Measurements from ENCODE around the gene FBXO3. TPM values are rescaled to one million over a fixed set of nuclear protein-coding genes. Genes with fewer than 3 reads are reported as not detected.
A peak's percentile ranks its signal among the peaks of the same experiment; 100 is the strongest.

FBXO3 gene
- total RNA-seq, 2 experiments from 2014 or later, result 12.1 to 21.3 TPM

DNA sequence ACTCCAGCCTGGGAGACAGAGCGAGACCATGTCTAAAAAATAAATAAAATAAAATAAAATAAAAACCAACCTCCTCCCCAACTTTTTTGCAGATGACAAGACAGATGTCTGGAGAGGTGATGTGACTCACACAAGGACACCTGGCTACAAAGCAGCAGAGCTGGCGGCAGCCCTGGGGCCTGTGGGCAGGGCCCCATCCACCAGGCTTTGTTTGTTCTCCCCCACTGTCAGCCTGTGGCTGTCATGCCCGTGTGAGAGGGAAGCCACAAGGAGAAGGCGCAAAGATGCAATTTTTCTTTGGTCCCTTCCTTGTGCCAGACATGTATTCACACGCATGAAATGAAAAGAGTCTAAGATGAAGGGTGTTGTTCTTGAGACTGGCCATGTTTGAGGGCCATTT is 54.7 kb downstream of the FBXO3 start:
- H4K20me1 ChIP-seq (ENCODE audit: insufficient read depth, low read length), result no peaks in the 10 kb centered on the region
- DNase-seq (ENCODE audit: low spot score), result no peak
- intact Hi-C loops (cut with micrococcal nuclease; ENCODE audit: unreplicated experiment), result no loop called here
- CTCF ChIA-PET (ENCODE audit: unreplicated experiment), result no interaction called here
- H3K9me2 ChIP-seq (ENCODE audit: insufficient read depth, low read length), result no peaks in the 10 kb centered on the region
- H3K9me3 ChIP-seq (ENCODE audit: low read length), result no peaks in the 10 kb centered on the region
- H3K4me2 ChIP-seq (ENCODE audit: low read length), result no peak overlapping the region
- no peak overlapping the region for H3K27ac ChIP-seq (ENCODE audit: low read depth, low read length, poor library complexity, severe bottlenecking)
- H3K4me3 ChIP-seq (ENCODE audit: low read depth, low read length, poor library complexity, severe bottlenecking), result no peak overlapping the region
- H2AFZ ChIP-seq (ENCODE audit: low read length), result no peak overlapping the region
- POLR2A ChIA-PET, result interaction anchor here (0.9 kb wide), 1 partner anchor 34 kb away, joined by 6 read pairs; no protein-coding TSS in a partner anchor
- H3K4me1 ChIP-seq (ENCODE audit: insufficient read depth, low read length, poor library complexity, severe bottlenecking), result no peaks in the 10 kb centered on the region
- BruUV-seq (replicated peaks), result no TSS peak
- H3K79me2 ChIP-seq (ENCODE audit: insufficient read depth, low read depth, low read length), result no peaks in the 10 kb centered on the region
- peaks cover 7% of the 10 kb centered on the region; the same call in 1 of the 2 replicates for H3K36me3 ChIP-seq (ENCODE audit: insufficient read depth, low read length)
- TF ChIP-seq, protein P1, sequence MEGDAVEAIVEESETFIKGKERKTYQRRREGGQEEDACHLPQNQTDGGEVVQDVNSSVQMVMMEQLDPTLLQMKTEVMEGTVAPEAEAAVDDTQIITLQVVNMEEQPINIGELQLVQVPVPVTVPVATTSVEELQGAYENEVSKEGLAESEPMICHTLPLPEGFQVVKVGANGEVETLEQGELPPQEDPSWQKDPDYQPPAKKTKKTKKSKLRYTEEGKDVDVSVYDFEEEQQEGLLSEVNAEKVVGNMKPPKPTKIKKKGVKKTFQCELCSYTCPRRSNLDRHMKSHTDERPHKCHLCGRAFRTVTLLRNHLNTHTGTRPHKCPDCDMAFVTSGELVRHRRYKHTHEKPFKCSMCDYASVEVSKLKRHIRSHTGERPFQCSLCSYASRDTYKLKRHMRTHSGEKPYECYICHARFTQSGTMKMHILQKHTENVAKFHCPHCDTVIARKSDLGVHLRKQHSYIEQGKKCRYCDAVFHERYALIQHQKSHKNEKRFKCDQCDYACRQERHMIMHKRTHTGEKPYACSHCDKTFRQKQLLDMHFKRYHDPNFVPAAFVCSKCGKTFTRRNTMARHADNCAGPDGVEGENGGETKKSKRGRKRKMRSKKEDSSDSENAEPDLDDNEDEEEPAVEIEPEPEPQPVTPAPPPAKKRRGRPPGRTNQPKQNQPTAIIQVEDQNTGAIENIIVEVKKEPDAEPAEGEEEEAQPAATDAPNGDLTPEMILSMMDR (conservative IDR thresholded peaks at IDR 0.05; ENCODE audit: low read length), result no peak
- TF ChIP-seq EZH2phosphoT487 (IDR thresholded peaks at IDR 0.05; ENCODE audit: borderline replicate concordance, low read depth, low read length), result no peak

DNA sequence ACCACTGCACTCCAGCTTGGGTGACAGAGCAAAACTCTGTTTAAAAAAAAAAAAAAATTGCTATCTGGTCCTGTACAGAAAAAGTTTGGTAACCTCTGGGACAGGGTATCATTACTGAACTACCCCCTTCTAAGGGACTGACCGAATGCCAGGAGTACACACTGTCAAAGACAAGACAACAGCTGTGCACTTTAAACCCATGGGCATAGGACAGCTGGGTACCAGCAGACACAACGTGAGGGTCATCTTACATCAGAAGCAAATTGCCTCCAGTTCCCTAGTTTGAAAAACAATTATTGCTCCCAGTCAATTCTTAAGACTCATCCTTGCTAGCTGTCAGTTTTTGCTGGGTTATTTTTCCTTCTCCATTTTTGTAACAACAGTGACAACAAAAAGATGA is 55.9 kb downstream of the FBXO3 start:
- H3K36me3 ChIP-seq (ENCODE audit: insufficient read depth, low read length), result peaks cover 7% of the 10 kb centered on the region; the same call in 1 of the 2 replicates
- no peaks in the 10 kb centered on the region for H3K4me1 ChIP-seq (ENCODE audit: insufficient read depth, low read length, poor library complexity, severe bottlenecking)
- H2AFZ ChIP-seq (ENCODE audit: low read length), result no peak overlapping the region
- no peaks in the 10 kb centered on the region for H3K9me3 ChIP-seq (ENCODE audit: low read length)
- intact Hi-C loops (cut with micrococcal nuclease; ENCODE audit: unreplicated experiment), result no loop called here
- no peak for DNase-seq (ENCODE audit: low spot score)
- TF ChIP-seq EZH2phosphoT487 (IDR thresholded peaks at IDR 0.05; ENCODE audit: borderline replicate concordance, low read depth, low read length), result no peak
- TF ChIP-seq, protein P1 (conservative IDR thresholded peaks at IDR 0.05; ENCODE audit: low read length), result no peak
- no peak overlapping the region for H3K4me3 ChIP-seq (ENCODE audit: low read depth, low read length, poor library complexity, severe bottlenecking)
- H3K27ac ChIP-seq (ENCODE audit: low read depth, low read length, poor library complexity, severe bottlenecking), result no peak overlapping the region
- no peaks in the 10 kb centered on the region for H4K20me1 ChIP-seq (ENCODE audit: insufficient read depth, low read length)
- H3K9me2 ChIP-seq (ENCODE audit: insufficient read depth, low read length), result no peaks in the 10 kb centered on the region
- CTCF ChIA-PET (ENCODE audit: unreplicated experiment), result no interaction called here
- no TSS peak for BruUV-seq (replicated peaks)
- POLR2A ChIA-PET, result no interaction called here
- no peaks in the 10 kb centered on the region for H3K79me2 ChIP-seq (ENCODE audit: insufficient read depth, low read depth, low read length)
- H3K4me2 ChIP-seq (ENCODE audit: low read length), result no peak overlapping the region

DNA sequence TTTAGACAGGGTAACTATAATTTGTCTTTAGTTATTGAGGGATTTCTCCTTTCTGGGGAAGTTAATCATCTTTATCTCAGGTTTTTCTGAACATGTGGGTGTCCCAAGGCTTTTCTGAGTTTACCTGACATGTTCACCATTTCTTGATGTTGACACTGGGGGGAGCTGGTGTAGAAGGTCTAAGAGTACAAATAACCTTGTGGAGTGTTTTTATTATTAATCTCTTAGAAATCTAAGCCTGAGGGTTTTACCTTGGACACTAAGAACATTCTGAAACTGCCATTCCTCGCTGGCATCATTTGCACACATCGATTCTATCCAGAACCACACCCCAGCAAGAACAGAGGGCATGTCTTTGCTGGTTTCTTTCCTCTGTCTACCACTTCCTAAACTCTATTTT is 58.1 kb downstream of the FBXO3 start:
- Histone ChIP-seq H3K9me3 (ENCODE audit: low read length) (no peaks in the 10 kb centered on the region), H3K36me3 (ENCODE audit: insufficient read depth, low read length) (peaks cover 7% of the 10 kb centered on the region; the same call in 1 of the 2 replicates), H2AFZ (ENCODE audit: low read length) (no peak overlapping the region), H3K9me2 (ENCODE audit: insufficient read depth, low read length) (no peaks in the 10 kb centered on the region), H3K79me2 (ENCODE audit: insufficient read depth, low read depth, low read length) (no peaks in the 10 kb centered on the region), H4K20me1 (ENCODE audit: insufficient read depth, low read length) (no peaks in the 10 kb centered on the region), H3K4me2 (ENCODE audit: low read length) (no peak overlapping the region), H3K4me3 (ENCODE audit: low read depth, low read length, poor library complexity, severe bottlenecking) (no peak overlapping the region), H3K27ac (ENCODE audit: low read depth, low read length, poor library complexity, severe bottlenecking) (no peak overlapping the region), H3K4me1 (ENCODE audit: insufficient read depth, low read length, poor library complexity, severe bottlenecking) (no peaks in the 10 kb centered on the region)
- TF ChIP-seq EZH2phosphoT487 (IDR thresholded peaks at IDR 0.05; ENCODE audit: borderline replicate concordance, low read depth, low read length), result no peak
- TF ChIP-seq, protein P1 (conservative IDR thresholded peaks at IDR 0.05; ENCODE audit: low read length), result peak; percentile 74
- ChIA-PET POLR2A (interaction anchor here (0.9 to 1.5 kb wide), 4 partner anchors 20 to 68 kb away, joined by 3 to 5 read pairs (median 4); partner anchors contain the start of gene CD59), CTCF (ENCODE audit: unreplicated experiment) (interaction anchor here (1.0 to 3.0 kb wide), 2 partner anchors 26 to 92 kb away, joined by 3 to 20 read pairs; no protein-coding TSS in a partner anchor)
- intact Hi-C loops (cut with micrococcal nuclease; ENCODE audit: unreplicated experiment), result no loop called here
- no TSS peak for BruUV-seq (replicated peaks)
- DNase-seq (ENCODE audit: low spot score), result peak; percentile 36

Data from OCI-LY7 (cell line).